ENCODE results near the gene C2orf49.

C2orf49 gene

DNA sequence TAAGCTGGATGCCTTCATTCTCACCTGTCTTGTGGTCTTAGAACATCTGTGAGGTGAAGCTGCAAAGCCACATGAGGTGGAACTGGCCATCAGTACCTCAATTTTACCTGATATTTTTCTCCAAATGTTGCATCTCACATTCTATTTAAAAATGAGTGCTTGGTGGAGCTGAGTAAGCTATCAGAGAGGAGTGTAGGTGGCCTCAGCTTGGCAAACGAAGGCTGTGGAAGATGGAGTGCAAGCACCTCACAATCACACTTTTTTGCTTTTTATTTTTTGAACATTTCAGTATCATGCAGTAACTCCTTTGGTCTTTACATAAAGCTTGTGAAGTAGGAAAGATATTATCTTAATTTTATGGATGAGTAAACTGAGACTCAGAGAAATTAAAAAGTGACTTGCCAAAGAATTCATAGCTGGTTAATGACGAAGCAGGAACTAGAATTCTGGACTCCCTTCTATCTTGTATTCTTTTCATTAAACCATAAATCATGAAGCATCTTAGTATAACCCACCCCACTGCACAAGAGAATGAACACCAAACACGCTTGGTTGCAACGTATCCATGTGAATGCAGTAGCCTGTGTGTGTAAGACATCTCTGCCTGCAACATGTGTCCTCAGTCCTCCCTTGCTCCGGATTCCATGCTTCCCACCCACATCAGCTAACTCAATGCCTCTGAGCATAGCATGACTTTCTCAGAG, 27.2 kb downstream of the C2orf49 start:
- DNase-seq, result no peak

DNA sequence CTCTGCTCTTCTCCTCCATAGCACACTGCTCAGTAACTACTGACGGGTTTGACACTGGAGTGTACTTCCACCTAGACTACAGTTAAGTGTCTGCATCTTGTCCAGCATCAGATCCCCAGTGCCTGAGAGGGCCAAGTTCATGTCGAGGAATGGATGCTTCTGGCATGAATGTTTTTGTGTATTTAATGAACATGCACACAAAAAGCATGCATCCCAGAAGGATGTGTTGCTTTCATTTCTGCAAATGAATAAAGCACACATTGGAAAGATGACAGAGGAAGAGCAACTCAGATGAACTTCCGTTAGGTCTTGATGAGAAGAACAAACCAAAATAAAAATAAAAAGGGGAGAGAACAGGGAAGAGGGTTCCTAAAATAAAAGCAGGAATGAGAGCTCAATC, 27.9 kb downstream of the C2orf49 start:
- no peak for DNase-seq

DNA sequence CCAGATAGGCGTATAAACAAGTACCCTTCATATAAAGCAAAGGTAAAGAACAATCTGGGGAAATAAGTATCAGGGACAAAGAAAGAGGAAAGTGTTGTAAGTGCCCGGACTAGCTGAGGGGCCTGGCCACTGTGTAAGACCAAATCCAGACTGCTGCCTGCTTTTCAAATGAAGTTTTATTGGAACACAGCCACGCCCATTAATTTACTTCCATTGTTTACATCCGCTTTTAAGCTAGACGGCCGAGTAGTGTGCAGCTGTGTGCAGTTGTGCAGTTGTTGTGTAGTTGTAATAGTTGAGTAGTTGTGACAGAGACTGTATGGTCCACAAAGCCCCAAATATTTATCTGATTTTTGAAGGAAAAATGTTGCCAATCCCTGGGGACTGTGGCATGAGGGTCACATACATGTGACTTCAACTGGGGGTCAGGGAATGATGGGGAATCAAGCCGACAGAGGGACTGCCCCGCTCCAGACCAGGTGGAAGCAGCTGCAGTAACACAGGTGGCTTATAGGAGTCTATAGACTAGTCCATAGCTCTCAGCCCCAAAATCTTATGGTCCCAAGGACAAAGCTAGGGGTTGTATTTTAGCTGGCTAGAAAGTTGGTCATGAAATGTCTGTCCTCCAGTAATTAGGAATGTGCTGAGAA, 31.5 kb downstream of the C2orf49 start:
- DNase-seq, result no peak

DNA sequence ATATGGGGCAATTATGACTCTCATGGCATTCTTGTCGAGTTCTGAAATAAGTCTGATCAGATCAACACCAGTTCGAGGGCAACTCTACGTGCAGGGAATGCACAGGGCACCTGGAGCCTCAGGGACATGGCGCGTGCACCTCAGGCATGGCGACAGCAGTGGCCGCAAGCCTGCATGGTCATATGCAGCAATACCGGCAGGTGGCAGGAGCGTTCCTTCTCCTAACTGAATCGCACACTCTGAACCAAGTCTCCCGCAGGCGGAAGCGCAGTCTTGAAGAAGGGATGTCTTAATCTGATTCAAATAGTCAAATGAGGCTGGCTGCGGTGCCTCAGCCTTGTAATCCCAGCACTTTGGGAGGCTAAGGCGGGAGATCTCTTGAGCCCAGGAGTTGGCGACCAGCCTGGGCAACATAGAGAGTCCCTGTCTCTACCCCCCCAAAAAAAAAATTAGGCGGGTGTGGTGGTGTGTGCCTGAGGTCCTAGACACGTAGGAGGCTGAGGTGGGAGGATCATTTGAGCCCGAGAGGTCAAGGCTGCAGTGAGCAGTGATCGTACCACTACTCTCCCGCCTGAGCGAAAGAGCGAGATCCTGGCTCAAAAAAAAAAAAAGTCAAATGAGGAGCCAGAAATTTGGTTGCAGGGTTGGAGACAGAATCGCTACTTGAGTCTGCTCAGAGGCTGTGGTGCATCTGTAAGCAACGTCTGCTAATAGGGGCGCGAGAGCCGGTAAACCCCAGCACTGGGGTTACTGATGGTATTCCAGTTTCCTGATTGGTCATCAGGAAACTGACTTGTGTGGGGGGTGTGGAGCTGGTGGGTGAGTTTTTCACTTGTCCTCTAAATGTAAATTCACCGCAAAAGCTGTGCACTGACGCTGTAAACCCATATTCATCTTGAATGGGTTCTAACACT, 32.7 kb downstream of the C2orf49 start:
- peak; percentile 92 for DNase-seq

DNA sequence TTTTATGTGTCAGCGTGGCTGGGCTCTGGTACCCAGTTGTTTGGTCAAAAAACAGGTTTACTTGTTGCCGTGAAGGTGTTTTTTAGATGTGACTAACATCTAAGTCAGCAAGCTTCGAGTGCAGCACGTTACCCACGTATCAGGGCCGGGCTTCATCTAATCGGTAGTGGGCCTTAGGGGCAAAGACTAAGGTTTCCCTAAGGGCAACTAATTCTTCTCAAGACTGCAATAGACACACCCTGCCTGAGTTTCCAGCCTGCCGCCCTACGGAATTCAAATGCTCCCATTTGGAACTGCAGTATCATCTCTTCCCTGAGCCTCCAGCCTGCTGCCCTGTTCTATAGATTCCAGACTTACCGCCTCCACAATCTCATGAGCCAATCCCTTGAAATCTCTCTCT, 33.8 kb downstream of the C2orf49 start:
- DNase-seq, result no peak

DNA sequence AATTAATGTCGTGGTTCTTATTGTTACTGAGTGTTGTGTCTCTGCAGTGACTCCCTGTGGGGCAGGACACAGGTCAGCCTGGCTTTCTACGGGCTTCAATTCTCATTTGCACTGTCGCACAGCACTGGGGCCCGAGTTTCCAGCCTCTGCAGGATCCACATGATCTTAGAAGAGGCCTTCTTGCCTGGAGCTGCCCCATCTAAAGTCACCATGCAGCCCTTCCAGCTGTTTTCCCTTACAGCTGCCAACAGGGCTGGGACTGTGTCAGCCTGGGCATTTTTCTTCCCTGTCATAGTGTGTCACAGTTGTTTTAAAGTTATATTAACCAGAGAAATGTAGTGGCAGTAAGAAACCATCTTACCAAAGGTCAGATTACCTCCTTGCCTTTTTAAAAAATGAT, 34.5 kb downstream of the C2orf49 start:
- no peak for DNase-seq

DNA sequence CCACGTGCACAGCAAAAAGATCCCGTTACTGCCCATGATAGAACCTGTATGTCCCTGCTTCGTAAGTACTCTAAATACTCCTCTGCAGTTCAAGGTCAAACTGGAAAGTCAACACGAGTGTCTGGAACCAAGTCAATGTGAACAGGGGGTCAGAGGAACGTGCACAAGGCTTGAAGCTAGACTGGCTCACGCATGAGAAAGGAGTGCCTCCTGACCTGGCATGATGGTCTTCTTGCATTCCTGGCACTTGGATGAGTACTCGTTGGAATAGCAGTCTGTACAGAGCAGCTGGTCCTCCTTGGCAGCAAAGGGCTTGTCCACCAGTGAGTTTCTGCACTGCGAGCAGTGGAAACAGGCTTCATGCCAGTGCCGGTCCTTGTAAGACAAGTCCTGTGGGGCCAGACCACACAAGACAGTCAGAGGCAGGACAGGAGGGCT, 36.0 kb downstream of the C2orf49 start:
- DNase-seq, result no peak

DNA sequence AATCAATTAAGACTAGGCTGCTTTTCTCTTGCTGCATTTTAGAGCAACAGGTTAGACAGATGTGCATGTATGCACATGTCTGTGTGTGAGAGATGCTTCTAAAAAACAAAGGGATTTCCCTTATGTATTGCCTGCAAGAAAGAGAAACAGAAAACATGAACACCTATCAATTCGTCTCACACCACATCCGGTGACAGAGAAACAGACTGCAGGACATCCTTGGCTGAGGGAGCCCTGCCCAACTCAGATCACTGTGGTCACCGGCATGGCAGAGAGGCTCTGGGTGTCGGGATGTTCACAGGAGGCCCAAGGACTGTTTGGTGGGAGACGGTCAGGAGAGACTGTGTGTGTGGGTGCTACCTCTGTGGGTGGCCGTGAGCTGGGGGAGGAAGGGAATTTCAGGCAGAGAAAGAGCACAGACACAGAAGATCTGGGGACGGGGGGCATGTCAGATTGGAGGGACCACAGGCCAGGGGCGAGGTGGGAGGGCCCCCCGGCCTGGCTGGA, 36.6 kb downstream of the C2orf49 start:
- DNase-seq, result peak; percentile 14

DNA sequence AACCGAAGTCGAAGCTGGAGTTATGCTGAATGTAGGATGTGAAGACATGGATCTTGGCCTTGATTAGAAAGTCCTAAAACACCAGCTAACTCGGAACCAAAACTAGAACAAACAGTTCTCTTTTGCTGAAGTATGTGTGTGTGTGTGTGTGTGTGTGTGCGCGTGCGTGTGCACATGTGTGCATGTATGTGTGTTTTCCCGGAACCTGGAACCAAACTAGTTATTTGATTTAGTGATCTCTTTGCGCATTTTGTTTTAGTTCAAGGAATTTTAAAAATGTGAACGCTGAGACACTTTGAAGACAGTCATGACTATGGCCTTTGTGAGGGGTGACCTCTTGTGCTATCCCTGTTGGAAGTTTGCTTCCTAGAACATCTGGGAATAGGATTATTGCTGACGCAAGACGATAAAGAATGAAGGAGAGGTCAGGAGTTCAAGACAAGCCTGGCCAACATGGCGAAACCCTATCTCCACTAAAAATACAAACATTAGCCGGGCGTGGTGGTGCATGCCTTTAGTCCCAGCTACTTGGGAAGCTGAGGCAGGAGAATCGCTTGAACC, 37.7 kb downstream of the C2orf49 start:
- no peak for DNase-seq

DNA sequence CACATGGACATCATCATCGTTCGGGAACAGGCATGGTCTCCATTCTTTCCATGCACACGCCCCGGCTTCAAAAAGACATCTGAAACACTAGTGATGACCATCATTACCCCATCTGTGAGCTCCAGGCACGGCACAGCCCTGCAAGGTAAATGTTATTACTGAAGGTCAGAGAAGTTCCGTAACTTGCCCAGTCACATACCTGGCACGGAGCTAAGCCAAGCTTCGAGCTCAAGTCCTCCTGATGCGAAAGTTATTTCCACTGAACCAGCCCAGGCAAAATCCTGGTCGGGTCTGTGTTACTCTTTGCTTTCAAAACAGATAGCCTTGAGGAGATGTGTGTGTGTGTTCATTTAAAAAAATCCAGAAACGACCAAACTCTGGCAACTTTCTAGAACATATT, 38.7 kb downstream of the C2orf49 start:
- no peak for DNase-seq

DNA sequence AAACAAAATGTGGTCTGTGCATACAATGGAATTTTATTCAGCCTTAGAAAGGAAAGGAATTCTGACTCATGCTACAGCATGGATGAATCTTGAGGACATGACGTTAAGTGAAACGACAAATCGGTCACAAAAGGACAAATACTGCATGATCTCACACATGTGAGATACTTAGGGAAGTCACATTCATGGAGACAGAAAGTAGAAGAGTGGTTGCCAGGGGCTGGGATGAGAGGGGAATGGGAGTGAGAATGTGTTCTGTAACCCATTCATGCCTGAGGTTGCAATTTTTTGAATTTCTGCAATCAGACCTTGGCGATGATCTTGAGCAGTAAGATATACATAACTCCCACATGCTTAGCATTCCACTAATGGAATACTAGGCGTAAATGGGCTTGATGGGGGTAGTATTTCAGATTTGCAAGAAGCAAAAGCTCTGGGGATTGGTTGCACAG, 39.5 kb downstream of the C2orf49 start:
- no peak for DNase-seq

DNA sequence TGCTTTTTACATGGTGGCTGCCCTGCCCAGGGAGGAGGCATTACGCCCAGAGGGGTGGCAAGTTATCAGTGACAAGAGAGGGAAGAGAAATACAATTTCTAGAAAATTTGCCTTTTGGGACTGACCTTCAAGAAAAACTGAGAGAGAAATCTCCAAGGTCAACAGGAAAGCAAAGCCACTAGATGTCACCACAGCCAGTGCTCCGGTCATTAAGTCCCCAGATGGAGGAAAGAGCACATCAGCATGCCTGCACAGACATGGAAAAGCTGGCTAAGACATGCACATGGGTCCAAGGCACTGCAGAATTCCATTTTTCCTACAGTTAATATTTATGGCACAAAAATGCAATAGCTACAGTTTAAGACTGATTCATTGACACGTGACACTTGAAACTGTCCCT, 40.5 kb downstream of the C2orf49 start:
- DNase-seq, result no peak

DNA sequence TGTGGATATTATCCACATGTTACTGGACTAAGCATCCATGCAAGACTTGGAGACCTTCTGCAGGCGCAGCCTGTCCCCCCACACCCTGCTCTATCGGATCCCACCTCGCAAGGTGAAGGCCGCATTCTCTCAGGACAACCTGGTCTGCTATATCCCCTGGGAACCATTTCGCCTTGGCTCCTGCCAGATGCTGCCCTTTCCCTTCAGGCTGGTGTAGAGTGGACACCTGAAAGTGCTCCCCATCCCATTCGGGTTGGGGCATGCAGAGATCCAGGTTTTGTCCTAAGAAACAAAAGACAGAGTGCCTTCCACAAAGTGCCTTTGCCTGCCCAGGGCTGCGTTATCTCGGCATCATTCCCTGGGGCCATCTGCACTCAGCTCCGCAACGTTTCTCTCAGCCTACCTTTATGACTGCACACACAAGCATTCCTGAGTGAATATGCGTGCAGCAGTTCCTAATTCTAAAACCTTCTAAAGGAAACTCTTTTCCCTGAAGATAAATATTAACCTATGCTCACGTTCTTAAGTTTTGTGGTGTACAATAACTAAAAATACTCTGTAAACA, 41.0 kb downstream of the C2orf49 start:
- no peak for DNase-seq

DNA sequence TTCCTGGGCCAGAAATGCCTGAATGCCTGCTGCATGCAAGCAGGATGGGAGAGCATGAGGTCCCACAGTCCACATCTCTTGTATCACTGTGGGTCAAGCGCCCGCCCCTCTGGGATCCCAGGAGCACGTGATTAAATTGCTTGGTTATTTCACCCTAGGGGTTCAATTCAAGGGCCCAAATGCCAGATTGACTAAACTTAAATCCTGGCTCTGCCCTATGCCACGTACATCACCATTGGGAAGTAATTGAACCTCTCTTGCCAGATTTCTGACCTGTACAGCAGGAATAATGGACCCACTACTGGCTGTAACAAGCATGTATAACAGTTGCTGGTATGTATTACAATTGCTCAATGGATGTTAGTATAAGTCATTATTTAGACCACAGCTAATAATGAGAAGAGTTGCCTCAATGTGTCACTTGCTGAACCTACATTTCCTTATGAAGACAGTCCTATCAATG, 41.6 kb downstream of the C2orf49 start:
- DNase-seq, result no peak

DNA sequence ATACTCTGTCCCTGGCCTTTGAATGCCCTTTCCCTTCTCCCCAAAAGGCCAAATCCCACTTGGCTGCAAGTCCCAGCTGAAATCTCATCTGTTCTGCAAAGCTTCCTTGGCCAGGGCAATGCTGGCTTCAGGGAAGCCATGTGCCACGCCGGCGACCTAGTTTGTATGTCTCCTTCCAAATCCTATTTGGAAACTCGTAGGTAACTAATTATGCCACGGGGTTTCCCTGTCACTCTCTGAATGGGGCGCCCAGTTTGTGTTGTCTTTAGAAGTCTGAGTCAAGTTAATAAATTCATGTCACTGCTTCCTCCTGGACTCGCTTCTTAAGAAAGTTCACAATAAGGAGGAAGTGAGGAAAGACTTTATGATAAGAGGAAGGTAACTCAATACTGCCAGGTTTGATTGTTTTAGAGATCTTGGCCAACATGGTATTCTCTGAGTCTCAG, 42.4 kb downstream of the C2orf49 start:
- no peak for DNase-seq

DNA sequence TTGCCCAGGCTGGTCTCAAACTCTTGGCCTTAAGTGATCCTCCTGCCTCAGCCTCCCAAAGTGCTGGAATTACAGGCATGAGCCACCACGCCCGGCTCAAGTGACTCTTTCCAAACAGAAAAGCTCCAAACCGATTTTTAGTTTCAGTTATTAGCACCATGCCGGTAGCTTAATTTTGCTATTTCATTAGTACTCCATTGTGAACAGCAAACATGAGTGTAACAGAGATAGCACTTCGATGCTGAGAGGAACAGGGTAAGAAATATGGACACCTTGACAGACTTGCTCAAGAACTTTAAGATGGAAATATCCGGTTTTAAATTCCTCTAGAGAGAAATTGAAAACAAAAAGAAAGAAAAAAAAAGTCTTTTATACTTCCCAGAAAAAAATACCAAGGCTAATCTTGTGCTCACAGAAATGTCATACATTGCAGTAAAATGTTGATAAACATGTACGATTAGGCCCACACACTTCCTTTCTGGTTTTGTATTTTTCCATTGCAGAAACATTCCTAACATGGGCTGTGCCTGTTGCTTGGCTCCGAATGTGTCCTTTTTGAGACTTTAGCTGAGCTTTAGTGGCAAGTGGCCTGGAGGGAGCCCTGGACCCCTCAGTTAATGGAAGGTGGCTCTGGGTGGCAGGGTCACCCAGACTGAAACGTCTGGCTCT, 43.2 kb downstream of the C2orf49 start:
- DNase-seq, result no peak

DNA sequence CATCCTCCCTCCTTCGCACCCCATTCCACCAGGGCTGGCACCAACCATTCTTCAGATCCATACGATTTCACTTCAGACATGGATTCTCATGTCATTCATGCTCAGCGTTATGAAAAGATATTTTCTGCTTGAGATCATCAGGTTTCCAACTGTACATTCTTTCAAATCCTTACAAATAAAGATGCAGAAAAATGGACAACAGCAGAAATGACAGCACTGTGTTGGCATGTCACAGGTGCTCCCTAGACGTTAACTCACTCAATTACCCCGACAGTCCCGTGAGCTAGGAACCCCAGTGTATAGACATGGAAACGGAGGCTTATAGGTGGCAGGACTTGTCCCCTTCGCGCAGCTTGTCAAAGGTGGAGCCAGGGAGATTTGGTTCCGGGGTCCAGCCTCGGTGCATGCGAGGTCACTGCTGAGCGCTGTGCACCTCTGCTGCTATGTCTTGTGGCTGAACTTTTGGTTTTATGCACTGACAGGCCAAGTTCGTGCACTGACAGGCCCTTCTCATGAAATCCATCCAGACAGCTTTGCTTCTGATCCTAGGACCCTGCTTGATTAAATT, 43.8 kb downstream of the C2orf49 start:
- no peak for DNase-seq

DNA sequence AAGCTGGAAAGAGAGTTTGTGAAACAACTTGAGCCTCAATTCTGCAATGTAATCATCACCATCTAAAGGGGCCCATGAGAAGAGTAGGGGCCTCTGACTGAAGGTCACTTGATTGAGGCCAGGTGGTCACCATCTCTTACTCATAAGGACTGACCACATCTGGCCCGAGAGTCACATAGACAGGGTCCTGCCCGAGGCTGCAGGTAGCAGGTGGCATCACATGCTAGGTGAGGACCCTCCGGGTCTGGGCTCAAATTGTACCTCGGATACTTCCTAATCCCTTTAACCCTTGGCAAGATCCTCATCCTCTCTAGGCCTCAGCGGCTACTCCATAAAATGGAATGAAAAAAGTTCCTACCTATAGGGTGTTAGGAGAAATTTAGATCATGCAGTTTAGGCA, 44.8 kb downstream of the C2orf49 start:
- no peak for DNase-seq

DNA sequence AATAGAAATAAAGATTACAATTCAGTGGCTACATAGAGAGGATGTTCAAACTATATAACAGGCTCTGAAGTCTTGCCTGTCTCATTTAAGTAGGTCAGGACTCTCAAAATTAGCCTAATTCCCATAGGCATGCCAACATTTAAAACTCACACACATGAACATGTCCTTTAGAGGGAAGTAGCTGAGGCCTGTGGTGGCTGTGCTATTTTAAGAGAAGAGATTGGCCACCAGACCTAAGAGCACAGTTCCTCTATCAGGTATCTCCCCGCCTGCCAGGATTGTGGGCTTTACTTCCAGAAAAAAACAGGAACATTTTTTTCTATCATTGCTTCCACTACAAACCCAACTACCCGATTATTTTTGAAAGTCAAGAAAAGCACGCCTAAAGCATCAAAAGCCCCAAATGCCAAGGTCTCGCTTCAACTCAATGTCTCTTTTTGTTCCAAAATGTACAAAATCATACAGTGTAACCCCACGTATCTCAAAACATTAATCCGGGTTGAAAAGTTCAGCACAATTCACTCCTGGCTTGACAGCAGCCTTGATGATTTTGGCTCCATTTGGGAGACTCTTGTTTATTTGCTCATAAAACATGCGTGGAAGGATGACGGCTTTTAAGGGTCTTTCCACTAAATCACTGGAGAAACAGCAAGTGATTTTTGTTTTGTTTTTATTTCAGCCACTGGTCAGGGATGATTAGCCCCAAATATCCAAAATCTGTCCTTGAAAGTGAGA, 46.3 kb downstream of the C2orf49 start:
- DNase-seq, result no peak

DNA sequence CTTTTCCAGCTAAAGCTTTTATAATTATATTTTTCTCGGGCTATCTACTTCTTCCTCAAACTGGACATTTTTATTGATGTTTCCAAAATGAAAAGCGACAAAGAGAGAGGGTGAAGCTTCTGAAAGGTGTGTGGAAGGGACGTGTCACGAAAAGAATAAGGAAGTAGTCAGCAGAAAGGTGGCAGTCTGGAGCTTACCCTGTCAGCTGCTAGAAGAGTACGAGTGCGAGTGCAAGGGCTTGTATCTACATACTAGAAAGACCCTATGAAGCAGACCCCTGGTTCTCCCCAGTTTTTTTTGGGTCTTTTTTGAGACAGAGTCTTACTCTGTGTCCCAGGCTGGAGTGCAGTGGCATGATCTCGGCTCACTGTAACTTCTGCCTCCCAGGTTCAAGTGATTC, 46.9 kb downstream of the C2orf49 start:
- no peak for DNase-seq

DNA sequence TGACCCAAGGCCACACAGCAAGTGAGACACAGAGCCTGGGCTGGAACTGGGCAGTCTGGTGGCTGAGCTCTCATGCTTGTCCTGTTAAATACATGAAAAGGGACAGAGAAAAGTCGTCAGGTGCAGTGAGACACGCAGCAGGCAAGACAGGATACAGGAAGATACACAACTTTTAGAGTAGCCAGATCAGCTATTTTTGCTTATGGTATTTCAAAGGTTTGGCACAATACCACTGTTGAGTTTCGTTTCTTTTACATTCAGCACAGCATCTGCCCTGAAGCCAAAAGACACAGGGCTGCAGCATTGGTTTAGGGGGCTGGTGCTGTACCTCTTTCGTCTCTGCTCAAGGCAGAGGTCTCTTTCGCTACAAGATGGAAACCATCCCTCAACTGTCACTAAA, 47.5 kb downstream of the C2orf49 start:
- DNase-seq, result no peak
